ENCODE results near the gene MOCS1.

GRCh38 chr6:39861663-39862062 is 72.6 kb downstream of the MOCS1 start:
- TF ChIP-seq CTCF (conservative IDR thresholded peaks at IDR 0.05; ENCODE audit: low read depth in 2 of 2) = no peak
- TF ChIP-seq EZH2 (IDR thresholded peaks at IDR 0.05; ENCODE audit: low read depth, unreplicated experiment) = no peak
- no peak for TF ChIP-seq STAT1 (IDR thresholded peaks at IDR 0.05; ENCODE audit: unreplicated experiment)
